ENCODE data around the gene MRPL21. TPM values are rescaled to one million over a fixed set of nuclear protein-coding genes. Genes with fewer than 3 reads are reported as not detected.

The MRPL21 gene
- total RNA-seq, 1 experiment from 2014 or later = 96.5 TPM

DNA sequence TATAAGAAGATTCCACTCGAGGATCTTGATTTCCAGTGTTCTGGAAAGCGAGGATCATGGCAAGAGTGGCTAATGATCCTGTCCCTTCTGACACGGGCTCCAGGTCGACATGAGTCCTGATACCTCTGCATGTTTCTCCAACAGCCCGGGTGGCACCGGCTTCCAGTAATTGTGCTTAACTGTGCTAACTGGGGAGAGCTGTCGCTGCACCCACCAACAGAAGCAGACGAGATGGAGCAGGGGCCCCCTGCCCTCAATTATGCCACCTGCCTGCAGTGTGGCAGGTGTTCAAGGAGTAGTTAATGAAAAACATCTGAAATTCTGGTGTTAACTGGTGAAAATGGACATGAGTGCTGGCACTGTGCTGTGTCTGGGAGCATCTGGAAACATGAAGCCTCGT is 6.2 kb downstream of the MRPL21 start:
- no peak overlapping the region for H3K27ac Mint-ChIP-seq (ENCODE audit: low read depth, unreplicated experiment)
- peaks cover 84% of the 10 kb centered on the region for H3K36me3 Mint-ChIP-seq (ENCODE audit: insufficient read depth, unreplicated experiment)
- no peaks in the 10 kb centered on the region for H3K9me3 Mint-ChIP-seq (ENCODE audit: unreplicated experiment)
- no peak overlapping the region for H3K4me3 Mint-ChIP-seq (ENCODE audit: unreplicated experiment)
- peaks cover 10% of the 10 kb centered on the region for H3K4me1 Mint-ChIP-seq (ENCODE audit: insufficient read depth, unreplicated experiment)
- no peaks in the 10 kb centered on the region for H3K27me3 Mint-ChIP-seq (ENCODE audit: insufficient read depth, unreplicated experiment)
- TF ChIP-seq, protein P1, sequence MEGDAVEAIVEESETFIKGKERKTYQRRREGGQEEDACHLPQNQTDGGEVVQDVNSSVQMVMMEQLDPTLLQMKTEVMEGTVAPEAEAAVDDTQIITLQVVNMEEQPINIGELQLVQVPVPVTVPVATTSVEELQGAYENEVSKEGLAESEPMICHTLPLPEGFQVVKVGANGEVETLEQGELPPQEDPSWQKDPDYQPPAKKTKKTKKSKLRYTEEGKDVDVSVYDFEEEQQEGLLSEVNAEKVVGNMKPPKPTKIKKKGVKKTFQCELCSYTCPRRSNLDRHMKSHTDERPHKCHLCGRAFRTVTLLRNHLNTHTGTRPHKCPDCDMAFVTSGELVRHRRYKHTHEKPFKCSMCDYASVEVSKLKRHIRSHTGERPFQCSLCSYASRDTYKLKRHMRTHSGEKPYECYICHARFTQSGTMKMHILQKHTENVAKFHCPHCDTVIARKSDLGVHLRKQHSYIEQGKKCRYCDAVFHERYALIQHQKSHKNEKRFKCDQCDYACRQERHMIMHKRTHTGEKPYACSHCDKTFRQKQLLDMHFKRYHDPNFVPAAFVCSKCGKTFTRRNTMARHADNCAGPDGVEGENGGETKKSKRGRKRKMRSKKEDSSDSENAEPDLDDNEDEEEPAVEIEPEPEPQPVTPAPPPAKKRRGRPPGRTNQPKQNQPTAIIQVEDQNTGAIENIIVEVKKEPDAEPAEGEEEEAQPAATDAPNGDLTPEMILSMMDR (IDR thresholded peaks at IDR 0.05; ENCODE audit: unreplicated experiment) = no peak
- intact Hi-C loops (cut with micrococcal nuclease) = no loop called here
- ChIA-PET CTCF (no interaction called here), POLR2A (no interaction called here)
- no TSS peak for BruUV-seq (replicated peaks)
- no peak for DNase-seq (ENCODE audit: unreplicated experiment)

- H3K9me3 Mint-ChIP-seq (ENCODE audit: unreplicated experiment) = no peaks in the 10 kb centered on the region
- no TSS peak for BruUV-seq (replicated peaks)
- intact Hi-C loops (cut with micrococcal nuclease) = no loop called here
- ChIA-PET POLR2A (no interaction called here), CTCF (interaction anchor here (0.6 kb wide), 1 partner anchor 193 kb away, joined by 3 read pairs; no protein-coding TSS in a partner anchor)
- no peak overlapping the region for H3K4me3 Mint-ChIP-seq (ENCODE audit: unreplicated experiment)
- TF ChIP-seq, protein P1 (IDR thresholded peaks at IDR 0.05; ENCODE audit: unreplicated experiment) = no peak
- H3K27me3 Mint-ChIP-seq (ENCODE audit: insufficient read depth, unreplicated experiment) = no peaks in the 10 kb centered on the region
- H3K4me1 Mint-ChIP-seq (ENCODE audit: insufficient read depth, unreplicated experiment) = no peaks in the 10 kb centered on the region
- H3K36me3 Mint-ChIP-seq (ENCODE audit: insufficient read depth, unreplicated experiment) = peaks cover 89% of the 10 kb centered on the region
- no peak overlapping the region for H3K27ac Mint-ChIP-seq (ENCODE audit: low read depth, unreplicated experiment)
- DNase-seq (ENCODE audit: unreplicated experiment) = no peak
Measured at GRCh38 chr11:68896171-68896959, 7.3 kb downstream of the MRPL21 start.

GRCh38 chr11:68893282-68893681 is 10.3 kb downstream of the MRPL21 start:
- POLR2A ChIA-PET = no interaction called here
- BruUV-seq (replicated peaks) = no TSS peak
- TF ChIP-seq, protein P1 (IDR thresholded peaks at IDR 0.05; ENCODE audit: unreplicated experiment) = no peak
- no peaks in the 10 kb centered on the region for H3K4me1 Mint-ChIP-seq (ENCODE audit: insufficient read depth, unreplicated experiment)
- CTCF ChIA-PET = no interaction called here
- no peaks in the 10 kb centered on the region for H3K9me3 Mint-ChIP-seq (ENCODE audit: unreplicated experiment)
- H3K27me3 Mint-ChIP-seq (ENCODE audit: insufficient read depth, unreplicated experiment) = no peaks in the 10 kb centered on the region
- no peak overlapping the region for H3K4me3 Mint-ChIP-seq (ENCODE audit: unreplicated experiment)
- no peak for DNase-seq (ENCODE audit: unreplicated experiment)
- no peak overlapping the region for H3K27ac Mint-ChIP-seq (ENCODE audit: low read depth, unreplicated experiment)
- intact Hi-C loops (cut with micrococcal nuclease) = no loop called here
- peaks cover 74% of the 10 kb centered on the region for H3K36me3 Mint-ChIP-seq (ENCODE audit: insufficient read depth, unreplicated experiment)

- TF ChIP-seq, protein P1 (IDR thresholded peaks at IDR 0.05; ENCODE audit: unreplicated experiment) = no peak
- H3K9me3 Mint-ChIP-seq (ENCODE audit: unreplicated experiment) = no peaks in the 10 kb centered on the region
- no peaks in the 10 kb centered on the region for H3K27me3 Mint-ChIP-seq (ENCODE audit: insufficient read depth, unreplicated experiment)
- POLR2A ChIA-PET = no interaction called here
- no peak for DNase-seq (ENCODE audit: unreplicated experiment)
- intact Hi-C loops (cut with micrococcal nuclease) = no loop called here
- H3K27ac Mint-ChIP-seq (ENCODE audit: low read depth, unreplicated experiment) = no peak overlapping the region
- H3K4me1 Mint-ChIP-seq (ENCODE audit: insufficient read depth, unreplicated experiment) = no peaks in the 10 kb centered on the region
- CTCF ChIA-PET = no interaction called here
- peaks cover 67% of the 10 kb centered on the region for H3K36me3 Mint-ChIP-seq (ENCODE audit: insufficient read depth, unreplicated experiment)
- no TSS peak for BruUV-seq (replicated peaks)
- no peak overlapping the region for H3K4me3 Mint-ChIP-seq (ENCODE audit: unreplicated experiment)
Measured at GRCh38 chr11:68892576-68892975, 11.1 kb downstream of the MRPL21 start.
